ENCODE data around the gene SIRT2. TPM values are rescaled to one million over a fixed set of nuclear protein-coding genes. Genes with fewer than 3 reads are reported as not detected.
"Not testable (repeated sequence)": the region's sequence is repeated elsewhere in the genome, so short reads cannot be mapped to it uniquely, and the experiment has no call there.

Gene SIRT2
- total RNA-seq, 5 donors from 2014 or later (not counting 1 experiment from before 2014, with no cell fraction given) = 50.7 to 67.6 (median 55.6) TPM

DNA sequence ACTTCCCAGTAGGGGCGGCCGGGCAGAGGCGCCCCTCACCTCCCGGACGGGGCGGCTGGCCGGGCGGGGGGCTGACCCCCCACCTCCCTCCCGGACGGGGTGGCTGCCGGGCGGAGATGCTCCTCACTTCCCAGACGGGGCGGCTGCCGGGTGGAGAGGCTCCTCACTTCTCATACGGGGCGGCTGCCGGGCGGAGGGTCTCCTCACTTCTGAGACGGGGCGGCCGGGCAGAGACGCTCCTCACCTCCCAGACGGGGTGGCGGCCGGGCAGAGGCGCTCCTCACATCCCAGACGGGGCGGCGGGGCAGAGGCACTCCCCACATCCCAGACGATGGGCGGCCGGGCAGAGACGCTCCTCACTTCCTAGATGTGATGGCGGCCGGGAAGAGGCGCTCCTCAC, 43.7 kb downstream of the SIRT2 start:
- H3K27ac ChIP-seq (ENCODE audit: low read length); H3K27me3 ChIP-seq (replicated peaks in 1 of 2; ENCODE audit: control insufficient read depth in 2 of 2, extremely low read depth in 1 of 2, insufficient read depth in 2 of 2, low read length in 1 of 2); H3K4me3 ChIP-seq (ENCODE audit: control insufficient read depth in 1 of 2, extremely low read depth in 1 of 2, low read length in 1 of 2); DNase-seq; H3K36me3 Mint-ChIP-seq; CTCF ChIA-PET; ATAC-seq (replicated peaks in 1 of 4); H3K36me3 ChIP-seq (ENCODE audit: control insufficient read depth in 2 of 2, extremely low read depth in 1 of 2, insufficient read depth in 1 of 2, low read length in 1 of 2); H3K9me3 Mint-ChIP-seq; H3K27ac Mint-ChIP-seq; H3K4me3 Mint-ChIP-seq; H3K9me3 ChIP-seq; POLR2A ChIA-PET; H3K27me3 Mint-ChIP-seq: not testable (repeated sequence)
- no CpG with 5 or more reads among the region's 37 CpGs for whole genome bisulfite sequencing (ENCODE audit: insufficient coverage)
- H3K4me1 Mint-ChIP-seq = peaks cover 31 to 43% (median 35%) of the 10 kb centered on the region in 3 donors
- H3K4me1 ChIP-seq (ENCODE audit: control insufficient read depth in 1 of 2, extremely low read depth in 1 of 2, insufficient read depth in 2 of 2, low read length in 2 of 2) = peaks cover 13 to 44% of the 10 kb centered on the region in 2 experiments

DNA sequence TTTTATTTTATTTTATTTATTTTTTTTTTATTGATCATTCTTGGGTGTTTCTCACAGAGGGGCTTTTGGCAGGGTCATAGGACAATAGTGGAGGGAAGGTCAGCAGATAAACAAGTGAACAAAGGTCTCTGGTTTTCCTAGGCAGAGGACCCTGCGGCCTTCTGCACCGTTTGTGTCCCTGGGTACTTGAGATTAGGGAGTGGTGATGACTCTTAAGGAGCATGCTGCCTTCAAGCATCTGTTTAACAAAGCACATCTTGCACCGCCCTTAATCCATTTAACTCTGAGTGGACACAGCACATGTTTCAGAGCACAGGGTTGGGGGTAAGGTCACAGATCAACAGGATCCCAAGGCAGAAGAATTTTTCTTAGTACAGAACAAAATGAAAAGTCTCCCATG, 44.5 kb downstream of the SIRT2 start:
- POLR2A ChIA-PET; H3K27me3 Mint-ChIP-seq; H3K27ac ChIP-seq (ENCODE audit: low read length); H3K27ac Mint-ChIP-seq; H3K4me3 ChIP-seq (ENCODE audit: control insufficient read depth in 1 of 2, extremely low read depth in 1 of 2, low read length in 1 of 2); H3K36me3 ChIP-seq (ENCODE audit: control insufficient read depth in 2 of 2, extremely low read depth in 1 of 2, insufficient read depth in 1 of 2, low read length in 1 of 2); H3K4me3 Mint-ChIP-seq; H3K9me3 ChIP-seq; ATAC-seq (replicated peaks in 1 of 4); DNase-seq; H3K27me3 ChIP-seq (replicated peaks in 1 of 2; ENCODE audit: control insufficient read depth in 2 of 2, extremely low read depth in 1 of 2, insufficient read depth in 2 of 2, low read length in 1 of 2); H3K36me3 Mint-ChIP-seq; H3K9me3 Mint-ChIP-seq; CTCF ChIA-PET: not testable (repeated sequence)
- no CpG with 5 or more reads among the region's 3 CpGs for WGBS (ENCODE audit: insufficient coverage)
- H3K4me1 ChIP-seq (ENCODE audit: control insufficient read depth in 1 of 2, extremely low read depth in 1 of 2, insufficient read depth in 2 of 2, low read length in 2 of 2) = peaks cover 13 to 45% of the 10 kb centered on the region in 2 experiments
- H3K4me1 Mint-ChIP-seq = peaks cover 32 to 42% (median 37%) of the 10 kb centered on the region in 3 donors

DNA sequence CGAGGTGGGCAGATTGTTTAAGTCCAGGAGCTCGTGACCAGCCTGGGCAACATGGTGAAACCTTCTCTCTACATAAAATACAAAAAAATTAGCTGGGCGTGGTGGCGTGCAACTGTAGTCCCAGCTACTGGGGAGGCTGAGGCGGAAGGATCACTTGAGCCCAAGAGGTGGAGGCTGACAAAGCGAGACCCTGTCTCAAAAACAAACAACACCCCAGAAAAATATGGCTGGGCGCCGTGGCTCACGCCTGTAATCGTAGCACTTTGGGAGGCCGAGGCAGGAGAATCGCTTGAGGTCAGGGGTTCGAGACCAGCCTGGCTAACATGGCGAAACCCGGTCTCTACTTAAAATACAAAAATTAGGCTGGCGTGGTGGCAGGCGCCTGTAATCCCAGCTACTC, 46.2 kb downstream of the SIRT2 start:
- Mint-ChIP-seq H3K27ac (peak overlapping the region; percentile 92 to 95), H3K27me3 (no peaks in the 10 kb centered on the region), H3K4me1 (peaks cover 42 to 47% (median 45%) of the 10 kb centered on the region in 3 donors), H3K4me3 (peak overlapping the region; percentile 90 to 97 (median 93)), H3K36me3 (peaks cover 9% of the 10 kb centered on the region), H3K9me3 (no peaks in the 10 kb centered on the region)
- peak overlapping the region; percentile 92 for H3K27ac ChIP-seq (ENCODE audit: low read length)
- POLR2A ChIA-PET = interaction anchor here in 1 of 2 donors (0.9 kb wide), 1 partner anchor 9 kb away, joined by 3 read pairs; no protein-coding TSS in a partner anchor
- H3K4me1 ChIP-seq (ENCODE audit: control insufficient read depth in 1 of 2, extremely low read depth in 1 of 2, insufficient read depth in 2 of 2, low read length in 2 of 2) = peaks cover 20 to 52% of the 10 kb centered on the region in 2 experiments
- peak overlapping the region in 1 of 2 donors; percentile 94 for H3K4me3 ChIP-seq (ENCODE audit: control insufficient read depth in 1 of 2, extremely low read depth in 1 of 2, low read length in 1 of 2)
- CTCF ChIA-PET = interaction anchor here in 1 of 2 donors (1.2 to 1.3 kb wide), 2 partner anchors 16 to 33 kb away, joined by 3 to 4 read pairs; no protein-coding TSS in a partner anchor
- H3K36me3 ChIP-seq (ENCODE audit: control insufficient read depth in 2 of 2, extremely low read depth in 1 of 2, insufficient read depth in 1 of 2, low read length in 1 of 2) = peaks cover 0 to 6% of the 10 kb centered on the region in 2 donors
- no peaks in the 10 kb centered on the region for H3K9me3 ChIP-seq
- 98% methylated on average over 10 of the region's 17 CpGs for WGBS (ENCODE audit: insufficient coverage)
- H3K27me3 ChIP-seq (replicated peaks in 1 of 2; ENCODE audit: control insufficient read depth in 2 of 2, extremely low read depth in 1 of 2, insufficient read depth in 2 of 2, low read length in 1 of 2) = no peaks in the 10 kb centered on the region
- ATAC-seq (replicated peaks in 1 of 4) = no peak
- no peak for DNase-seq

GRCh38 chr19:38852231-38853044, 47.0 kb downstream of the SIRT2 start:
- peak overlapping the region; percentile 86 to 94 for H3K4me3 ChIP-seq (ENCODE audit: control insufficient read depth in 1 of 2, extremely low read depth in 1 of 2, low read length in 1 of 2)
- H3K27ac Mint-ChIP-seq = peak overlapping the region; percentile 92 to 95
- peaks cover 0 to 11% of the 10 kb centered on the region in 2 donors for H3K36me3 ChIP-seq (ENCODE audit: control insufficient read depth in 2 of 2, extremely low read depth in 1 of 2, insufficient read depth in 1 of 2, low read length in 1 of 2)
- DNase-seq = peak in 33 of 35 experiments; percentile 32 to 76 (median 51)
- H3K27ac ChIP-seq (ENCODE audit: low read length) = peak overlapping the region; percentile 92
- H3K4me1 ChIP-seq (ENCODE audit: control insufficient read depth in 1 of 2, extremely low read depth in 1 of 2, insufficient read depth in 2 of 2, low read length in 2 of 2) = peaks cover 19 to 52% of the 10 kb centered on the region in 2 experiments
- no peaks in the 10 kb centered on the region for H3K27me3 Mint-ChIP-seq
- POLR2A ChIA-PET = interaction anchor here in 1 of 2 donors (0.7 to 0.9 kb wide), 2 partner anchors 8 to 15 kb away, joined by 3 to 4 read pairs; no protein-coding TSS in a partner anchor
- no peaks in the 10 kb centered on the region for H3K9me3 ChIP-seq
- H3K9me3 Mint-ChIP-seq = no peaks in the 10 kb centered on the region
- H3K27me3 ChIP-seq (replicated peaks in 1 of 2; ENCODE audit: control insufficient read depth in 2 of 2, extremely low read depth in 1 of 2, insufficient read depth in 2 of 2, low read length in 1 of 2) = no peaks in the 10 kb centered on the region
- peaks cover 46 to 49% (median 47%) of the 10 kb centered on the region in 3 donors for H3K4me1 Mint-ChIP-seq
- H3K4me3 Mint-ChIP-seq = peak overlapping the region; percentile 90 to 97 (median 93)
- CTCF ChIA-PET = interaction anchor here (0.6 to 1.3 kb wide), 3 partner anchors 17 to 474 kb away, joined by 3 to 4 read pairs (median 3); no protein-coding TSS in a partner anchor
- peaks cover 13% of the 10 kb centered on the region for H3K36me3 Mint-ChIP-seq
- WGBS (ENCODE audit: insufficient coverage) = 0% methylated on average over 10 of the region's 52 CpGs
- no peak for ATAC-seq (replicated peaks in 1 of 4)

GRCh38 chr19:38851622-38852230, 47.7 kb downstream of the SIRT2 start:
- peak; percentile 9 to 14 (median 12) for ATAC-seq (replicated peaks in 1 of 4)
- H3K9me3 ChIP-seq = no peaks in the 10 kb centered on the region
- peaks cover 21 to 54% of the 10 kb centered on the region in 2 experiments for H3K4me1 ChIP-seq (ENCODE audit: control insufficient read depth in 1 of 2, extremely low read depth in 1 of 2, insufficient read depth in 2 of 2, low read length in 2 of 2)
- peak overlapping the region; percentile 96 for H3K27ac ChIP-seq (ENCODE audit: low read length)
- peak overlapping the region; percentile 90 to 97 (median 94) for H3K4me3 Mint-ChIP-seq
- 0% methylated on average over 26 of the region's 67 CpGs for WGBS (ENCODE audit: insufficient coverage)
- peak; percentile 71 to 93 (median 82) for DNase-seq
- POLR2A ChIA-PET = interaction anchor here in 1 of 2 donors (0.5 to 1.0 kb wide), 3 partner anchors 10 to 20 kb away, joined by 3 to 8 read pairs (median 4); no protein-coding TSS in a partner anchor
- H3K4me1 Mint-ChIP-seq = peaks cover 45 to 49% (median 47%) of the 10 kb centered on the region in 3 donors
- no peaks in the 10 kb centered on the region for H3K9me3 Mint-ChIP-seq
- H3K27ac Mint-ChIP-seq = peak overlapping the region; percentile 97 to 98
- no peaks in the 10 kb centered on the region for H3K27me3 ChIP-seq (replicated peaks in 1 of 2; ENCODE audit: control insufficient read depth in 2 of 2, extremely low read depth in 1 of 2, insufficient read depth in 2 of 2, low read length in 1 of 2)
- H3K4me3 ChIP-seq (ENCODE audit: control insufficient read depth in 1 of 2, extremely low read depth in 1 of 2, low read length in 1 of 2) = peak overlapping the region; percentile 77 to 94
- peaks cover 16% of the 10 kb centered on the region for H3K36me3 Mint-ChIP-seq
- H3K27me3 Mint-ChIP-seq = no peaks in the 10 kb centered on the region
- peaks cover 0 to 18% of the 10 kb centered on the region in 2 donors for H3K36me3 ChIP-seq (ENCODE audit: control insufficient read depth in 2 of 2, extremely low read depth in 1 of 2, insufficient read depth in 1 of 2, low read length in 1 of 2)
- CTCF ChIA-PET = interaction anchor here in 1 of 2 donors (1.4 kb wide), 1 partner anchor 20 kb away, joined by 3 read pairs; the partner anchor contains the start of gene ECH1

Measured in T-cell (primary cell).